Motor neuron (in vitro differentiated cells): ENCODE data around the gene SIGLECL1. TPM values are rescaled to one million over a fixed set of nuclear protein-coding genes. Genes with fewer than 3 reads are reported as not detected.
A peak's percentile ranks its signal among the peaks of the same experiment; 100 is the strongest.
"Not testable (repeated sequence)": the region's sequence is repeated elsewhere in the genome, so short reads cannot be mapped to it uniquely, and the experiment has no call there.

ENCODE experiments used
- ATAC-seq, 8 experiments: fragments of 200-7000 bp; cut with Tn5 transposase; replicated peaks in 6 of 8; 2 replicates each; pipeline ENCODE4 v1.8.0; 2021; ENCODE audit warnings: mild to moderate bottlenecking in 8 of 8, moderate library complexity in 8 of 8
- H3K27ac ChIP-seq, 2 donors: fragments of 250-450 bp; sonication (Bioruptor Pico); 2 replicates each; pipeline ENCODE4 v1.9.0; 2021; ENCODE audit warnings: antibody characterized with exemption in 2 of 2, mild to moderate bottlenecking in 2 of 2, moderate library complexity in 1 of 2
- H3K4me1 ChIP-seq, 2 donors: fragments of 250-450 bp; sonication (Bioruptor Pico); replicated peaks in 1 of 2; 2 replicates each; pipeline ENCODE4 v1.6.1; 2021; ENCODE audit warnings: antibody characterized with exemption in 2 of 2, mild to moderate bottlenecking in 2 of 2, moderate library complexity in 1 of 2
- H3K4me3 ChIP-seq, 5 donors: fragments of 250-450 bp; sonication (Bioruptor Pico); 2 replicates each; pipeline ENCODE4 v1.9.0; 2021; ENCODE audit warnings: antibody characterized with exemption in 5 of 5, mild to moderate bottlenecking in 5 of 5, moderate library complexity in 4 of 5
- WGBS, 10 experiments: fragments of 450-650 bp; shearing (Covaris generic); methylation state at CpG; one replicate each; pipeline ENCODE4 v1.0.0; 2022; 5-methylcytosine and 5-hydroxymethylcytosine counted together
- in situ Hi-C, 9 experiments: fragments of 400-800 bp; cut with MboI; loops; one replicate each; pipeline ENCODE4 v1.15.0; 2021; ENCODE audit warnings: low sequenced_read_pairs in 9 of 9, low pct_unique_long_range_greater_than_20kb in 2 of 9; ENCODE audit not compliant: unreplicated experiment in 9 of 9
- total RNA-seq, 8 experiments: library from RNA; unstranded; fragments of 300-600 nt; gene quantifications; 2 replicates each; pipeline versions ENCODE4 v1.2.3 to v1.2.4, GENCODE V29; 2022

Gene SIGLECL1
- 1 to 10 TPM in 1 of 8 experiments, under 1 TPM in 1, not detected in 6; 0.20 to 1.1 TPM for total RNA-seq

- ATAC-seq, result no peak
- no peak within 1 kb of the TSS for H3K27ac ChIP-seq
- WGBS, 10 experiments, result 50 to 100% (median 77%) methylated on average over 1 to 8 of the region's 23 CpGs; no CpG with 5 or more reads in 4 of the 10 experiments
- H3K4me3 ChIP-seq, result no peak within 1 kb of the TSS
- H3K4me1 ChIP-seq, result no peaks in the 10 kb centered on the region
- in situ Hi-C loops, result loop anchor here in 2 of 9 experiments (10.0 to 25.0 kb wide), 2 partner anchors 89 to 96 kb away; no protein-coding TSS in a partner anchor
Measured at GRCh38 chr19:51250786-51251467, at the start of gene SIGLECL1. Gene SIGLECL1, plus strand, starts transcription at chr19:51251080. Its CDS starts 12,993 bp downstream, at chr19:51264073.

GRCh38 chr19:51201712-51202111, 49.2 kb upstream of the SIGLECL1 start:
- in situ Hi-C loops, result no loop called here
- ATAC-seq, result no peak

GRCh38 chr19:51203916-51204315, 47.0 kb upstream of the SIGLECL1 start:
- no peak overlapping the region for H3K27ac ChIP-seq
- WGBS, 10 experiments, result 8 to 75% (median 64%) methylated on average over 1 to 3 of the region's 3 CpGs; no CpG with 5 or more reads in 1 of the 10 experiments
- no peak overlapping the region for H3K4me3 ChIP-seq
- in situ Hi-C loops, result no loop called here
- H3K4me1 ChIP-seq, result no peaks in the 10 kb centered on the region
- no peak for ATAC-seq

More at GRCh38 chr19:51201712-51202111, 49.2 kb upstream of the SIGLECL1 start:
- 6 to 100% (median 60%) methylated on average over 1 to 3 of the region's 5 CpGs; no CpG with 5 or more reads in 1 of the 10 experiments for WGBS, 10 experiments
- Histone ChIP-seq H3K4me1 (no peaks in the 10 kb centered on the region), H3K4me3 (no peak overlapping the region), H3K27ac (no peak overlapping the region)

DNA sequence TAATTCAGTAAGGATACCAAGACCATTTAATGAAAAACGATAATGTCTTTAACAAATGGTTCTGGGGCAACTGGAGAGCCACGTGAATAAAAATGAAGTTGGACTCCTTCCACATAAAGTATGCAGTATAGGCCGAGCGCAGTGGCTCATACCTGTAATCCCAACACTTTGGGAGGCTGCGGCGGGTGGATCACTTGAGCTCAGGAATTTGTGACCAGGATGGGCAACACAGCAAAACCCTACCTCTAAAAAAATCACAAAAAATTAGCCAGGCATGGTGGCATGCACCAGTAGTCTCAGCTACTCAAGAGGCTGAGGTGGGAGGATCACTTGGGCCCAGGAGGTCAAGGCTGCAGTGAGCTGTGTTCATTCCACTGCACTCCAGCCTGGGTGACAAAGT, 46.6 kb upstream of the SIGLECL1 start:
- Histone ChIP-seq H3K27ac (no peak overlapping the region), H3K4me3 (no peak overlapping the region), H3K4me1 (no peaks in the 10 kb centered on the region)
- WGBS, 10 experiments, result 0 to 86% (median 62%) methylated on average over 1 to 6 of the region's 6 CpGs
- no peak for ATAC-seq
- in situ Hi-C loops, result no loop called here

GRCh38 chr19:51207747-51208146, 43.1 kb upstream of the SIGLECL1 start:
- 0 to 50% (median 11%) methylated on average over 1 to 2 of the region's 2 CpGs; no CpG with 5 or more reads in 4 of the 10 experiments for WGBS, 10 experiments
- no peak for ATAC-seq
- Histone ChIP-seq H3K27ac (no peak overlapping the region), H3K4me1 (no peaks in the 10 kb centered on the region), H3K4me3 (no peak overlapping the region)
- in situ Hi-C loops, result no loop called here

DNA sequence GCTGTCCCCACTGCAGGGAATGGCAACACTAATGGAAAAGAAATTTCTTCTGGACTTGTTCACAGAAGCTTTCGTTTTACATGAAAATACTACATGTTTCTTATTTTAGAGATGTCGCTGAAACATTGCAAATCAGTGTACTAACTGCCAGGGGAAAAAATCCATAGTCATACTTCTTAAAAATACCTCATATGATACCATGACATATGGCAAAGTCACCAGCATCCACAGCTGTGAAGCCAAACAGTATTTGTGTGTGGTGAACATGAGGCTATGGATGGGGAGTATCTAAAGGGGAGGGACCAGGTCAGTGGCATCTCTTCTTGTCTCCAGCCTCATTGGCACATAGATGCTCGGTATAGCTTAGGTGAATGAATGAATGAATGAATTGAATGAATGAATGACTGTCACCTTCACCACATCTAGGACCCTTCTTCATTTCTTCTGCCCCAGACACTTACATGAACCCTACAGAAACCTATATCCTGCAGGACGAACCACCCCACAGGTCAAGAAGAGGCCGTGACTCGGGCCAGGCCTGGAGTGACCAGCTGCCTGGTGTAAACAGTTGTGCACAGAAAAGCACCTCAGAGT, 40.6 kb upstream of the SIGLECL1 start:
- Histone ChIP-seq H3K4me3 (no peak overlapping the region), H3K27ac (no peak overlapping the region), H3K4me1 (no peaks in the 10 kb centered on the region)
- WGBS, 10 experiments, result 19 to 77% (median 44%) methylated on average over 2 to 6 of the region's 6 CpGs; no CpG with 5 or more reads in 1 of the 10 experiments
- in situ Hi-C loops, result no loop called here
- no peak for ATAC-seq

- in situ Hi-C loops, result not testable (repeated sequence)
- ATAC-seq, result peak in 2 of 8 experiments; percentile 37 to 97
Measured at GRCh38 chr19:51210874-51211361, 40.0 kb upstream of the SIGLECL1 start.

DNA sequence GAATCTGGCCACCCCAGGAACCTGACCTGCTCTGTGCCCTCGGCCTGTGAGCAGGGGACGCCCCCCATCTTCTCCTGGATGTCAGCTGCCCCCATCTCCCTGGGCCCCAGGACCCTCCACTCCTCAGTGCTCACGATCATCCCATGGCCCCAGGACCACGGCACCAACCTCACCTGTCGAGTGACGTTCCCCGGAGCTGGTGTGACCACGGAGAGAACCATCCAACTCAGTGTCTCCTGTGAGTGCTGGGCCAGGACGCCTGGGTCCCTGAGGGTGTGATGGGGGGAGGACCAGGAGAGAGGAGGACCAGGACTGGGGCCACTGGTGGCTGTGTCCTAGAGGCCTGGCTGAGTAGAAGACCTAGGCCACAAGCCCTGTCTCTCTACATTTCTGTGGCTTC, 39.0 kb upstream of the SIGLECL1 start:
- 40% methylated on average over 1 of the region's 9 CpGs; no CpG with 5 or more reads in 9 of the 10 experiments for WGBS, 10 experiments
- no peaks in the 10 kb centered on the region for H3K4me1 ChIP-seq
- in situ Hi-C loops, result no loop called here
- ATAC-seq, result no peak
- H3K27ac ChIP-seq, result no peak overlapping the region
- no peak overlapping the region for H3K4me3 ChIP-seq

More at GRCh38 chr19:51210874-51211361, 40.0 kb upstream of the SIGLECL1 start:
- H3K4me1 ChIP-seq, H3K4me3 ChIP-seq, H3K27ac ChIP-seq: not testable (repeated sequence)
- WGBS, 10 experiments, result 49 to 67% methylated on average over 3 to 5 of the region's 13 CpGs; no CpG with 5 or more reads in 8 of the 10 experiments

- no peak for ATAC-seq
- Histone ChIP-seq H3K4me1 (no peaks in the 10 kb centered on the region), H3K4me3 (no peak overlapping the region), H3K27ac (no peak overlapping the region)
- 20 to 89% (median 75%) methylated on average over 1 of the region's 1 CpG; no CpG with 5 or more reads in 1 of the 10 experiments for WGBS, 10 experiments
- in situ Hi-C loops, result no loop called here
Measured at GRCh38 chr19:51219307-51219706, 31.6 kb upstream of the SIGLECL1 start.

- no peak for ATAC-seq
Measured at GRCh38 chr19:51219971-51220370, 30.9 kb upstream of the SIGLECL1 start.

DNA sequence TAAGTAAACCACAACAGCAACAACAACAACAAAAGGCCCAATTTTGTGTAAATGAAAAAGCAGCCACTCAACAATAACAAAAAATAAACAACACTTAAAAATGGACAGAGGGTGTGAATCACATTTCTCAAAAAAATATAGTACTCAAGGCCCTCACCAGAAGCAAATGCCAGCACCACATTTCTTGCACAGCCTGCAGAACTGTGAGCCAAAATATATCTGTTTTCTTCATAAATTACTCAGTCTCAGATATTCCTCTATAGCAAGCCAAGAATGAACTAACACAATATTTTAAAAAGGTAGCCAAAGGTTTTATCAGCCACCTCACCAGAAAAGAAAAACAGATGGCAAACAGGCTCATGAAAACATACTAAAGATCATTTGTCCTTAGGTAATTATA, 29.9 kb upstream of the SIGLECL1 start:
- H3K4me3 ChIP-seq, result no peak overlapping the region
- ATAC-seq, result no peak
- in situ Hi-C loops, result no loop called here

More at GRCh38 chr19:51219971-51220370, 30.9 kb upstream of the SIGLECL1 start:
- Histone ChIP-seq H3K27ac (no peak overlapping the region), H3K4me3 (no peak overlapping the region), H3K4me1 (no peaks in the 10 kb centered on the region)
- WGBS, 10 experiments, result 0 to 60% (median 25%) methylated on average over 1 of the region's 1 CpG; no CpG with 5 or more reads in 1 of the 10 experiments
- in situ Hi-C loops, result no loop called here

DNA sequence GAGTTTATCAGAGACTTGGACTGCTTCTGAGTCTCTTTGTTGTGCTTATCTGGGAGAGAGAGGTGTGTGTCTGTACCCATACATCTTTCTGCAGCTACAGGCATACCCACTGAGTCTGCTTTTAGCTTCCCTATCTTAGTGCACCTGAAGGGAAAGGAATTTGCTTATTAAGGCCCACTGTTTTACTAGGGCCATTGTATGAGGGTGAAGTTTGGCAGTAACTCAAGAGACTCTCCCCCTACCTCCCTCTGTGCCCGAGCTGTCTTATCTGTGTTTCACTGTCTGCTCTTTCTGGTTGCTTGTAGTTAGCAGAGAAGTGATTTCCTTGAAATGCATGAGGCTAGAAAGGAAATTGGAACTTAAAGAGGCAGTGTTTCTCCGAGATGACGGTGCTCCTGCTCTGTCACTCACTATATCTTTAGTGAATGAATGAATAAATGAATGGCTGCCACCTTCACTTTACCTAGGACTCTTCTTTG, 26.7 kb upstream of the SIGLECL1 start:
- Histone ChIP-seq H3K4me1 (no peaks in the 10 kb centered on the region), H3K27ac (no peak overlapping the region), H3K4me3 (no peak overlapping the region)
- in situ Hi-C loops, result no loop called here
- WGBS, 10 experiments, result 8 to 60% (median 17%) methylated on average over 2 to 3 of the region's 3 CpGs; no CpG with 5 or more reads in 7 of the 10 experiments
- no peak for ATAC-seq

More for the DNA sequence above, 29.9 kb upstream of the SIGLECL1 start:
- H3K4me1 ChIP-seq, result no peaks in the 10 kb centered on the region
- H3K27ac ChIP-seq, result no peak overlapping the region

GRCh38 chr19:51224898-51225393, 25.9 kb upstream of the SIGLECL1 start, which contains the start of gene CD33:
Gene CD33, plus strand, starts transcription at chr19:51225080. Its CDS starts 39 bp downstream, at chr19:51225119.
- in situ Hi-C loops, H3K27ac ChIP-seq, H3K4me3 ChIP-seq, H3K4me1 ChIP-seq: not testable (repeated sequence)
- peak in 1 of 8 experiments; percentile 96 for ATAC-seq
- 0 to 100% (median 70%) methylated on average over 1 to 2 of the region's 11 CpGs; no CpG with 5 or more reads in 5 of the 10 experiments for WGBS, 10 experiments
